NCI-H526 (cell line): Measurements from ENCODE around the gene GTF3C6.
"Not testable (repeated sequence)": the region's sequence is repeated elsewhere in the genome, so short reads cannot be mapped to it uniquely, and the experiment has no call there.

Experiments
- DNase-seq, 2 experiments: peaks; one replicate each; lab custom pipeline; 2025; lab: John Stamatoyannopoulos, UW

GTF3C6 gene

DNA sequence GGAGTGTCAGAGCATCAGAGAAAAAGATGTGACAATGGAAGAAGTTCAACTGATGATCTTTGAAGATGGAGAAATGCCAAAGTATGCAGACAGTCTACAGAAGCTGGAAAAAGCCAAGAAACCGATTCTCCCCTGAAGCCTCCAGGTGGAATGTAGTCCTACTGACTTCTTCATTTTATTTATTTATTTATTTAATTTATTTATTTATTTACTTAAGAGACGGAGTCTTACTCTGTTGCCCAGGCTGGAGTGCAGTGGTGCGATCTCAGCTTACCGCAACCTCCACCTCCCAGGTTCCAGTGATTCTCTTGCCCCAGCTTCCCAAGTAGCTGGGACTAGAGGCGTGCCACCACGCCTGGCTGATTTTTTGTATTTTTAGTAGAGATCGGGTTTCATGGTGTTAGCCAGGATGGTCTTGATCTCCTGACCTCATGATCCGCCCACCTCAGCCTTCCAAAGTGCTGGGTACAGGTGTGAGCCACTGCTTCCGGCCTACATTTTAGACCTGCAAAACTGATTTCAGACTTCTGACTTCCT lies 21.1 kb downstream of the GTF3C6 start:
- DNase-seq, result no peak

DNA sequence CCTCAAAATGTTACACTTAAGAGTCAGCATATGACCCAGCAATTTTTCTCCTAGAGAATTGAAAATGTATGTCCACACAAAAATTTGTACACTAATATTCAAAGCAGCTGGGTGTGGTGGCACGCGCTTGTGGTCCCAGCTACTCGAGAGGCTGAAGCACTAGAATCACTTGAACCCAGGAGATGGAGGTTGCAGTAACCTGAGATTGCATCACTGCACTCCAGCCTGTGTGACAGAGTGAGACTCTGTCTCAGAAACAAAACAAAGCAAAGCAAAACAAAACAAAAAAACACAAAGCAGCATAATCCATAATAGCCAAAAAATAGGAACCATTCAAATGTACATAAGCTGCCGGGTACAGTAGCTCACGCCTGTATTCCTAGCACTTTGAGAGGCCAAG lies 21.7 kb downstream of the GTF3C6 start:
- no peak for DNase-seq

DNA sequence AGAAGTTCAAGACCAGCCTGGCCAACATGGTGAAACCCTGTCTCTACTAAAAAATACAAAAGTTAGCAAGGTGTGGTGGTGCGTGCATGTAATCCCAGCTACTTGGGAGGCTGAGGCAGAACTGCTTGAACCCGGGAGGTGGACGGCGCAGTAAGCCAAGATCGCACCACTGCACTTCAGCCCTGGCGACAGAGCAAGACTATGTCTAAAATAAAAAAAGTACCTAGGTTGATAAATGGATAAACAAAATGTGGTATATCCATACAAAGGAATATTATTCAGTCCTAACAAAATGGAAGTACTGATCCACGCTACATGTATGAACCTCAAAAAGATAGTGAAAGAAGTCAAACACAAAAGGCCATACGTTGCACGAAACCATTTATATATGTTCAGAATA lies 22.1 kb downstream of the GTF3C6 start:
- DNase-seq, result no peak

DNA sequence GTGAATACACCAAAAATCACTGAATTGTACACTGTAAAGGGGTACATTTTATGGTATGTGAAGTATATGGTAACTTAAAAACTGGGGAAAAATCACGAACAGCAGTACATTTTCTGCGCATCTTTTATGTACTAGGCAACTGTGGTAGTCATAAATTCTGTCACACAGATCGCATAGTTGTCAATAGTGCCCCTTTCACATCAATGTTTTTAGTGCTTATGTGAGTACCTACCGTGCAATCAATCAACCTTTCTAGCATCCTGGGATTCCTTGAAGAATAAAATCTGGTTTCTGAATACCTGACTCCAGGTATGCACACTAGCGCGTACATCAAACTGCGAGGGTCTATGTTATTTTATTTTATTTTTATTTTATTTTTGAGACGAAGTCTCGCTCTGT lies 22.7 kb downstream of the GTF3C6 start:
- no peak for DNase-seq

DNA sequence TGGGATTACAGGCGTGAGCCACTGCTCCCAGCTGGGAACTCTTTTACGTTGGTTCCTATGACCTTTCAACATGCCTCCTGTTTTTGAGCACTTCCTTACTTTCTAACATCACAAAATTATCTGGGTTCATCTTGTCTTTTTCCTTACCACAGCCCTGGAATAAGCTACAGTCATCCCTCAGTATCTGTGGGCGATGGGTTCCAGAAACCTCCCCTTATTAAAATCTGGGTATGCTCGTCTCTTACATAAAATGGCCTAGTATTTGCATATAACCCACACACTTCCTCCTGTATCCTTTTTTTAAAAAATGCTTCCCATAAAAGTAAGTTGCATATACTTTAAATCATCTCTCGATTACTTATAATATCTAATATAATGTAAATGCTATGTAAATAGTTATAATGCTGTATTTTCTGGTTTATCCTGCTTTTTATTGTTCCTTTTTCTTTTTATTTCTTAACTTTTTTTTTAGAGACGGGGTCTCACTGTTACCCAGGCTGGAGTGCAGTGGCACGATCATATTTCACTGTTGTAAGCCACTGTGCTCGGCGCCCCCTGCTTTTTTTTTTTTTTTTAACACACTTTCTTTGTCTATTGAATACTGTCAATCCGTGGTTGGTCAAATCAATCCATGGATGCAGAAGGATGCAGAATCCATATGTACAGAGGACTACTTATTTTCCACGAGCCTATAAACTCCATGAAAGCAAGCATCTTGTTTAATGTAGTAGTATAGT lies 32.5 kb downstream of the GTF3C6 start:
- peak; percentile 7 to 20 for DNase-seq

DNA sequence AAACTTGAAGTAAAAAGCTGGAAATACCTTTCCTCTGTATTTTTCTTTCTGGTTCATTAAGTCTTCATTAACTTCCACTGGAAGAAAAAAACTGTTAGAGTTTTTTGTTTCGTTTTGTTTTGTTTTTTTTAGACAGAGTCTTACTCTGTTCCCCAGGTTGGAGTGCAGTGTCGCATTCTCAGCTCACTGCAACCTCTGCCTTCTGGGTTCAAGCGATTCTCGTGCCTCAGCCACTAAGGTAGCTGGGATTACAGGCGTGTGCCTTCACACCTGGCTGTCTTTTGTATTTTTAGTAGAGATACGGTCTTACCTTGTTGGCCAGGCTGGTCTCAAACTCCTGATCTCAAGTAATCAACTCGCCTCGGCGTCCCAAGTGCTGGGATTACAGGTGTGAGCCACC lies 38.2 kb downstream of the GTF3C6 start:
- no peak for DNase-seq

DNA sequence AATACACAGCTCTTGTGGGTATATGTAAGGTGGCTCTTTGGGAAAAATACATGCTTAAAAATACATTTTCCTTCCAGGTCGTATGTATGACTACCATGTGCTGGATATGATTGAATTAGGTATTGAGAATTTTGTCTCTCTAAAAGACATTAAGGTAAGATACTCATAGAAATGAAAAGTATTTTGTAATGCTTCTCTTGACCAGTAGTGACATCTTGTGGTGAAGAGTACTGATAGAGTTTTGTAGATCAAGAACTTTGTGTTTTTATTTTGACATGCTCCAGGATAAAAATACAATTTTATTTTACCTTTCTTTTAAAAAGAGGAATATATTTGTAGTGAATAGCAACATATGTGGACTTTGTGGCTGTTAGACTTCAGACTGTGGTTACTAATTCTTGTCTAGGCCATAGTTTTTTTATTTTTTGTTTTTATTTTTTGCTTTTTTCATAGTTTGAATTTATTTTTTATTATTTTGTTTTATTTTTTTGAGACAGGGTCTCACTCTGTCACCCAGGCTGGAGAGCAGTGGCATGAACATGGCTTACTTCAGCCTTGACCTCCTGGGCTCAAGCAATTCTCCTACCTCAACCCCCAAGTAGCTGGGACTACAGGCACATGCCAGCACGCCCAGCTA lies 41.2 kb downstream of the GTF3C6 start:
- DNase-seq, result peak; percentile 7 to 45

DNA sequence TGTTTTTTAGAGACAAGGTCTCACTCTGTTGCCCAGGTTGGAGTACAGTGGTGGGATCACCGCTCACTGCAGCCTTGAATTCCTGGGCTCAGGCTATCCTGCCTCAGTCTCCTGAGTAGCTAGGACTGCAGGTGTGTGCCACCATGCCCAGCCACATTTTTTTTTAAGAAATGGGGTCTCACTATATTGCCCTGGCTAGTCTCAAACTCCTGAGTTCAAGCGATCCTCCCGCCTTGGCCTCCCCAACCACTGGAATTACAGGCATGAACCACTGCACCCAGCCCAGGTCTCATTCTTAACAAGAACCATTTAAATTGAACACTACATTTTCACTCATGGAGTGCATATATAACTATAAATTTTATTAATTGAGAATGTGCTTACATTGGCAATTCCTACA lies 43.8 kb downstream of the GTF3C6 start:
- no peak for DNase-seq

DNA sequence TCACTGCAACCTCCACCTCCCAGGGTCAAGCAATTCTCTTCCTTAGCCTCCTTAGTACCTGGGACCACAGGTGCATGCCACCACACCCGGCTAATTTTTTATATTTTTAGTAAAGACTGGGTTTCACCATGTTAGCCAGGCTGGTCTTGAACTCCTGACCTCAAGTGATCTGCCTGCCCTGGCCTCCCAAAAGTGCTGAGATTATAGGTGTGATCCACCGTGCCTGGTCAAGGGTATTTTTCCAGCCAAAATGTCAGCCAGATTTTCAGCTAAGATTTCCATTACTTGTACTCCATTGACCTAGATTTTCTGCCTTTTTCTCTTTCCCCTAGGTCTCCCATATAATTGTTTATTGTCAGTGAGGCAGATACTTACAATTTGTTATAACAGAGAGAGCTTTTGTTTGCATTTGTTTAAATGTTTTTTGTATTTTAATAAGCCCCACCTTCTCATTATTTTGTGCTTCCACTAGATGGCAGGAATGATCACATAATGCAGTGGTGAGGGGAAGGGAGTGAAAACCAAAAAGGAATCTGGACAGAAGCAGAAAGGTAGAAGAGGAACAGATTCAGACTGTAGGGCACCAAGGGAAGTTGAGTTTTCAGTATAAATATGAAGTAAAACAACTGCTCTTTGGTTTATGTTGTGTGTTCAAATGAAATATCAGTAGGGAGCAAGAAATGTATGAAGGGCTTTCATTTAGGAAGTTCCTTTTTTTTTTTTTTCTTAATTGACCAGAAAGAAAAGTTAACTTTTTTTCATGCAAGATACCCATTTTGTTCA lies 53.0 kb downstream of the GTF3C6 start:
- DNase-seq, result peak; percentile 21 to 66

DNA sequence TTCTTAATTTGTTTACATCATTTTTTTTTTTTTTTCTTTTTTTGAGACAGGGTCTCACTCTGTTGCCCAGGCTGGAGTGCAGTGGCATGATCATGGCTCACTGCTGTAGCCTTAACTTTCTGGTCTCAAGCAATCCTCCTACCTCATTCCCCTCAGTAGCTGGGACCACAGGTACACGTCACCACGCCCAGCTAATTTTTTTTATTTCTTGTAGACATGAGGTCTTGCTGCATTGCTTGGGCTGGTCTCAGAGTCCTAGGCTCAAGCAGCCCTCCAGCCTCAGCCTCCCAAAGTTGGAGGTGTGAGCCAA lies 53.6 kb downstream of the GTF3C6 start:
- no peak for DNase-seq

DNA sequence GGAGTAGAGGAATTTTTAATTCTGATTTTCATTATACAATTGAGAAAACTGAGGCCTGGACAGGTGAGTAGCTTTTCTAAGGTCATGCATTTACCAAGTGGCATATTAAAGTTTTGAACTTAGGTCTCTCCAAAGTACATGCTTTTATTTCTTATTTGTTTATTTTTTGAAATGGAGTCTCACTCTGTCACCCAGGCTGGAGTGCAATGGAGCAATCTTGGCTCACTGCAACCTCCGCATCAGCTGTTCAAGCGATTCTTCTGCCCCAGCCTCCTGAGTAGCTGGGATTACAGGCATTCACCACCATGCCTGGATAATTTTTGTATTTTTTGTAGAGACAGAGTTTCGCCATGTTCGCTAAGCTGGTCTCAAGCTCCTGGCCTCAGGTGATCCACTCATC lies 54.0 kb downstream of the GTF3C6 start:
- DNase-seq, result not testable (repeated sequence)

DNA sequence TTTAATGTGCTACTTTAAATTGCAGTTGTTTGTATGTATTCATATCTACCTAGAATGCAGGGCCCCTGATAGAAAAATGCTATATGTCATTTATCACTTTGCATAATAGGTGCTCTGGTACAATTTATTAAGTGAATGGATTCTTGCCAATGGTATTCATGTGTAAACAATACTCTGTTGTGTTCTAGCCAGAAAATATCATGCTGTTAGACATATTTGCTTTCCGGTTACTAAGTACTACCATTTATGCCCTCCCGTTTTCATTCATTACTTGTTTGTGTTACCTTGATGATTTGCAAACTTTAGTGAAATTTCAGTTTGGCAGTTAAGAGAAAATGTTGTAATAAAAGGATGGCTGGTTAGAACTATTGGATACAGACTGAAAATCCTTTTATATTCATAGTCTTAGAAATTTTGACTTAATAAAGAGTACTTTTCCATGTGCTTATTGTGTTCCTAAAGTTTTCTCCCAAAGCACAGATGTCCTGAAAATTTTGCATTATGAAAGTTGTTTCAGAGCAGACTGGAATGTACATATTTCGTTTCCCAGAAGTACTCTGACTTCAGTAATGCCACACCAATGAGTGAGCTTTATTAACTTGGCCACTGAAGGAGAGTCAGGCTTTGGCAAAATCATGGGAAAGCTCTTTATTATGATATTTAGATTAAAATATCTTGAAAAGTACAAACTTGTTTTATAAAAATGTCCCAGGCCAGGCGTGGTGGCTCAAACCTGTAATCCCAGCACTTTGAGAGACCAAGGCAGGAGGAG lies 54.8 kb downstream of the GTF3C6 start:
- DNase-seq, result peak; percentile 16 to 39

DNA sequence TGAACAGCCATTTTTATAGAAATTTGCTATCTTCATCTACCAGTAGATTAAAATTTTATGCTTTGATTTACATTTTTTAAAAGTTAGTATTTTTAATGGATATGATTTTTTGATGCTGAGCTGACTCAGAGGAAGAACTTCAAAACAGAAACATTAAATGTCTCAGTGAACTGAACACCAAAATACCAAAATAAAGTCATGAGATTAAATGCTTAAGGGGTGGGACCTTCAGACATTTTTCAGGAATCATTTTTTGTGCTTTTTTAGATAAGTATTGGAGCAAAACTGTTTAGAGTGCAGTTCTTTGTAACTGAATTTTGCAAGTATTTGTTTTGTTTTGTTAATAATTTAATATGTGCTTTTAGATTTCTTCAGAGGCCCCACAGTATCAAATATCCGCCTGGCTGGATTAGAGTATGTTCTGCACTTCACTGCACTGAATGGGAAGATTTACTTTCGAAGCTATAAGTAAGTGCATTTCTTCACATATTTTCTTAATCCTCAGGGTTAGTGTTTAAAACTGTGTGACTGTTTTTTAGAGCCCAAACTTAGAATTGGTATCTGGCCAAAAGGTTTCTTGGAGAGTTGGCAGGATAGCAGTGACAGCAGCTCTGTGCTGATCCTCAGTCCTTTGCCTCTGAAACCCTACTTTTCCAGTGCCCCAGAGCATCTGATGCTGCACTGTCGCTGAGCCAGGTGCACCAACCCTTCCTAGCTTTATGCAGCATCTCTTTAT lies 57.1 kb downstream of the GTF3C6 start:
- DNase-seq, result no peak

DNA sequence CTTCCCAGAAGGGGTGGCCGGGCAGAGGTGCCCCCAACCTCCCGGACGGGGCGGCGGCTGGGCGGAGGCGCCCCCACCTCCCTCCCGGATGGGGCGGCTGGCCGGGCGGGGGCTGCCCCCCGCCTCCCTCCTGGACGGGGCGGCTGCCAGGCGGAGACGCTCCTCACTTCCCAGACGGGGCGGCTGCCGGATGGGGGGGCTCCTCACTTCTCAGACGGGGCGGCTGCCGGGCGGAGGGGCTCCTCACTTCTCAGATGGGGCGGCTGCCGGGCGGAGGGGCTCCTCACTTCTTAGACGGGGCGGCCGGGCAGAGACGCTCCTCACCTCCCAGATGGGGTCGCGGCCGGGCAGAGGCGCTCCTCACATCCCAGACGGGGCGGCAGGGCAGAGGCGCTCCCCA lies 58.7 kb downstream of the GTF3C6 start:
- DNase-seq, result not testable (repeated sequence)
